NCI-H146 treated with DMSO at 0.1 percent for 48 hours (cell line): ENCODE measurements around the gene GABARAPL1.
"Not testable (repeated sequence)": the region's sequence is repeated elsewhere in the genome, so short reads cannot be mapped to it uniquely, and the experiment has no call there.

Experiments used
- DNase-seq: peaks from one replicate; lab custom pipeline; 2025; ENCODE audit not compliant: unreplicated experiment; lab: John Stamatoyannopoulos, UW

GABARAPL1 gene

GRCh38 chr12:10212739-10213131 lies at the start of gene GABARAPL1:
Gene GABARAPL1, plus strand, starts transcription at chr12:10212877. Its CDS starts 253 bp downstream, at chr12:10213130.
- peak; percentile 90 for DNase-seq

- no peak for DNase-seq
Observed at GRCh38 chr12:10163084-10163483, 49.6 kb upstream of the GABARAPL1 start.

GRCh38 chr12:10165421-10165820 lies 47.3 kb upstream of the GABARAPL1 start:
- no peak for DNase-seq

GRCh38 chr12:10167599-10167998 lies 45.1 kb upstream of the GABARAPL1 start:
- no peak for DNase-seq

GRCh38 chr12:10169104-10169503 lies 43.6 kb upstream of the GABARAPL1 start:
- DNase-seq: no peak

- DNase-seq: no peak
Observed at GRCh38 chr12:10170216-10170615, 42.5 kb upstream of the GABARAPL1 start.

GRCh38 chr12:10171973-10172728 lies 40.5 kb upstream of the GABARAPL1 start, which contains the start of gene OLR1:
Gene OLR1, minus strand, starts transcription at chr12:10172132. Its CDS starts 55 bp downstream, at chr12:10172077.
- DNase-seq: no peak

- no peak for DNase-seq
Observed at GRCh38 chr12:10174986-10175614, 37.6 kb upstream of the GABARAPL1 start.

- DNase-seq: no peak
Observed at GRCh38 chr12:10175846-10176636, 36.6 kb upstream of the GABARAPL1 start.

- DNase-seq: no peak
Observed at GRCh38 chr12:10178821-10179220, 33.9 kb upstream of the GABARAPL1 start, which contains the start of gene TMEM52B. Gene TMEM52B, plus strand, starts transcription at chr12:10179032. Its CDS starts 543 bp downstream, at chr12:10179575.

- DNase-seq: no peak
Observed at GRCh38 chr12:10179776-10180181, 32.9 kb upstream of the GABARAPL1 start.

GRCh38 chr12:10182354-10183049 lies 30.2 kb upstream of the GABARAPL1 start:
- no peak for DNase-seq

- DNase-seq: no peak
Observed at GRCh38 chr12:10184261-10184843, 28.3 kb upstream of the GABARAPL1 start.

- DNase-seq: no peak
Observed at GRCh38 chr12:10186299-10186698, 26.4 kb upstream of the GABARAPL1 start.

GRCh38 chr12:10186958-10187357 lies 25.7 kb upstream of the GABARAPL1 start:
- not testable (repeated sequence) for DNase-seq

GRCh38 chr12:10189653-10190052 lies 23.0 kb upstream of the GABARAPL1 start:
- DNase-seq: no peak

- DNase-seq: peak; percentile 62
Observed at GRCh38 chr12:10190558-10191388, 21.9 kb upstream of the GABARAPL1 start.

- no peak for DNase-seq
Observed at GRCh38 chr12:10191865-10192264, 20.8 kb upstream of the GABARAPL1 start.

GRCh38 chr12:10194160-10194670 lies 18.5 kb upstream of the GABARAPL1 start:
- no peak for DNase-seq
